ENCODE data around the gene FMNL2.
"Not testable (repeated sequence)": the region's sequence is repeated elsewhere in the genome, so short reads cannot be mapped to it uniquely, and the experiment has no call there.

- not testable (repeated sequence) for TF ChIP-seq EZH2 (IDR thresholded peaks at IDR 0.05; ENCODE audit: insufficient read depth, poor library complexity, severe bottlenecking); EZH2phosphoT487 (IDR thresholded peaks at IDR 0.05; ENCODE audit: insufficient read depth, low read depth)
Observed at GRCh38 chr2:152388269-152388668, 53.3 kb downstream of the FMNL2 start.
